ENCODE data around the gene SIM1.

SIM1 gene

DNA sequence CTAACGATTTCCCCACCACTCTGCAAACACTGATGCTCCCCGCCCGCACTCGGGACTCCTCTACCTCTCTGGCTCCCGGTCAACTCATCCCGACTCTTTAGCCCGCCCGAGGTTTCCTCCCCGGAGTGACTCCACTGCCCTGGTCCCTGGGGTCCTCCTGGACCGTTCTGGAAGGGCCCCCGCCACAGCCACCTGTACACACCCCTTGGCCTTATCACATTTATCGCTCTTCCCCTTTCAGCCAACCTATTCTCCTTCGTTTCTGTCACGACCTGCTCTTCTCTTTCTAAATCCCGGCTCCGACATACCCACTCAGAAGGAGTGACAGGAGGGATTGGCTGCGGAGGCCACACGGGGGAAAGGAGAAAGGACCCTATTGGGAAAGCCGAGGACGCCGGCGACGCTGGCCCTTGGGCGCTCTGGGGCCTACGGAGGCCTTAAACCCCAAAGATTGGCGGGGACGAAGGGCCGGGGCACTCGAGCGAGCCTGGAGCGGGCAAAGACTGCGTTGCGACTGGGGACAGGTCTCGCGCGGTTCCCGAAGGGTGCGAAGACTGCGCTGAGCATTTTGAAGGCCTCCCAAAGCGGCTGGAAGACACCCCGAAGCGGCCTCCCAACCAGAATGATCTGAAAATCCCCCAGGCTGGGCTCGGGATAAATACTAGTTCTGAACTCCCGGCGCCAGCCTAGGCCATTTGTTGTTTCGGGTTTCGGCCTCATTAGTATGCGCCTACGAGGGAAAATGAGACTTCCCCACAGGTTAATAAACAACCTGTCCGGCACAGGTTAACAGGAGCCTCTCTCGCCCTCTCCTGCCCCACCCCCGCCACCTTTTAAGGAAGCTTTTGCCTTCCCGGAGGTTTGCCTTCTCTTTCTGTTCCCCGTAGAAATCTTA, 9.2 kb downstream of the SIM1 start:
- no peak for DNase-seq

DNA sequence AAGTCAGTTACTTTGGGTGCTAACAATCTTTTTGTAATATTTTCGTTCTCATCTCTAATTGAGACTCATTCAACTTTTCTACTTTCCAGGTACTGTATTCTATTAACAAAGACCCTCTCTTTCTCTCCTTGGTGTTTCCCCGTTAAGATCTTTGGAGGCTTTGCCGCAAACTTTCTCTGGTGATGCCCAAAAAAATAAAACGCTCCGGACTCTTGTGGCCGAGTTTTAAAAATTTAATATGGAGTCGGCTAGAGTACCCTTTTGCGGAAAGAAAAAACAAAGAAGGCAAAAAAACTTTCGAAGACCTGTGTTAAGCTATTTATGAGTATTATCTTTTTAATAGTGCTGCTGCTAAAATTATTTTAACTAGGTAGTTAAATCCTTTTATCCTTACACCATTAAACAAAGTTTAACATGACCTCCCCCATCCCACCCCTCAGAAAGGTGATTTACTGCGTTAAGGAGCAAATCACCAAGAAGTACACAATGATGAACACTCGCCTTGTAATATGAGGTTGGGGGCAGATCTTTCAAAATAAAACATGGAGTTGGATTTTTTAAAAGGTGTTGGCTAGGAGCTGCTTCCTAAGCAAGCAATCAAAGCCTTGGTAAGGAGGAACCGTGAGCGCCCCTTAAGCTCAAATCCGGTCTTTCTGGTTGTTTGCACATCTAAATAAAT, 10.0 kb downstream of the SIM1 start:
- no peak for DNase-seq

DNA sequence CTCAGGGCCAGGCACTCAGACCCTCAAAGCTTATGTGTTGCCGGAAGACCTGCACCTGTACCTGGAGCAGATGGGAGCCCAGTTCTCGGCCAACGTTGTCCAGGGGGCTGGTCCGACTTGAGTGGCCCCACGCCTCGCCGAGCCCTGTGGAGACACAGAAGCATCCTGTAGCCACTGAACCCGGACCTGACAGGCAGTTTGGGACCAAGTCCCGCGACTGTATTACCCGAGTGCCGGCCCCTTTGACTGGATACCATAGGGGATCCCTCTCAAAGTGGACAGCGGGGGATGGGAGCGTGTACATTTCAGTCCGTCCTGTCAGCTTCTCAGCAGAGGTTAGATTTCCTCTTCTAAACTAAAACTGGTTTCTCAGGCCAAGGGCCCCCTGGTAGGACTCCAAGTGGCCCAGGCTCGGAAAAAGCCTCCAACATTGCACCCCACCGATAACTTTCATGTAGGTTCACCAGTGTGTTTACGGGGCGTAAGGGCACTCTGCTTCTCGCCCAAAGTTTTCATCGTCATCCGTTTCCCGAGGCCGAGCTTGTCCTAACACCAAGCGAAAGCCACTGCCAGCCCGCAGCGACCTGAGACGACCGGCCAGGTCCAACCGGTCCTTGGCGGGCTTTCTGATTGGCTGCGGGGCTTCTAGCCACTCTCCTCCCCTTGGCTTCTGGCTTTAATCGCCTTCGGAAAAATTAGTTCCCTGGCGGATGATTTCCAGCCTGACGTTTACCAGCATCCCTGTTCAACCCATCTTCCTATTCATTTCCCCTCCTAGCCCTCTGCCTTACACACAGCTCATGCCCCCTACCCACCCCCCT, 10.8 kb downstream of the SIM1 start:
- DNase-seq: no peak

- no peak for DNase-seq
Measured at GRCh38 chr6:100452998-100453397, 11.7 kb downstream of the SIM1 start.

DNA sequence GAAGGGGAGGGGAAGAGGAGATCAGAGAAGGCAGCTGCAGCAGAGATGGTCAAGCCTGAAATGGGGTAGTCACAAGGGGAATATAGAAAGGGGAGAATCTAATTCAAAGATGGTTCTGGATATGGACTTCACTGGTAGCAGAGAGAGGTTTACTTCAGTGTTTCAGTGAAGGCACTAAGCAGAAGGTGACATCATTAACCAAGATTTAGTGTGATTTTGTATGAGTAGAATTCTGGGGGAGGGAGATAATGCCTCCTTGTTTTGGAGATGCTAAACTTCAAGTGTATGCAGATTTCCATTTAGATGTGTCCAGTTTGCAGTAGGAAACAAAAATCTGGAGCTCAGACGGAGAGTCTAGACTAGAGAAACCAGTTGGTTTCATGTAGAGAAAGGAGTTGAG, 13.1 kb downstream of the SIM1 start:
- no peak for DNase-seq

DNA sequence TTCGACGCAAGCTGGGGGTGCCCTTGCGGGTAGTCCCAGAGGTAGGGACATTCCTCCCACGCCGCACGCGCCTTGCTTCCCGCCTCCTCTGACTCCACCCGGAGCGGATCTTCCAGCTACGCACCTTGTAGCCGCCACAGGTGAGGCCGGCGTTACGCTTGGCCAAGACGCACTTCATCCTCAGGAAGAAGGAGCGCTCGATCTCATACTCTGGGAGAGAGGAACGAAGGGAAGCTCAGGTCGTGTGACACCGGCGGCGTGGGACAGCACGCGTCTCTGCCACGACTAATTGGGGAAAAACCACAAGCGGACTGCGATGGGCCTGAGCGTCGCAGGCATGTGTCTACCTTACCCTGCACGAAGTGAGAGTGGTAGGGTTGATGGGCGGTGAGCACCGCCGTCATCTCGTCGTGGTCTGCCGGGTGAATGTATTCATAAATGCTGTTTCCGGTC, 15.5 kb downstream of the SIM1 start:
- DNase-seq: no peak

GRCh38 chr6:100447900-100448748, 16.6 kb downstream of the SIM1 start:
- no peak for DNase-seq

DNA sequence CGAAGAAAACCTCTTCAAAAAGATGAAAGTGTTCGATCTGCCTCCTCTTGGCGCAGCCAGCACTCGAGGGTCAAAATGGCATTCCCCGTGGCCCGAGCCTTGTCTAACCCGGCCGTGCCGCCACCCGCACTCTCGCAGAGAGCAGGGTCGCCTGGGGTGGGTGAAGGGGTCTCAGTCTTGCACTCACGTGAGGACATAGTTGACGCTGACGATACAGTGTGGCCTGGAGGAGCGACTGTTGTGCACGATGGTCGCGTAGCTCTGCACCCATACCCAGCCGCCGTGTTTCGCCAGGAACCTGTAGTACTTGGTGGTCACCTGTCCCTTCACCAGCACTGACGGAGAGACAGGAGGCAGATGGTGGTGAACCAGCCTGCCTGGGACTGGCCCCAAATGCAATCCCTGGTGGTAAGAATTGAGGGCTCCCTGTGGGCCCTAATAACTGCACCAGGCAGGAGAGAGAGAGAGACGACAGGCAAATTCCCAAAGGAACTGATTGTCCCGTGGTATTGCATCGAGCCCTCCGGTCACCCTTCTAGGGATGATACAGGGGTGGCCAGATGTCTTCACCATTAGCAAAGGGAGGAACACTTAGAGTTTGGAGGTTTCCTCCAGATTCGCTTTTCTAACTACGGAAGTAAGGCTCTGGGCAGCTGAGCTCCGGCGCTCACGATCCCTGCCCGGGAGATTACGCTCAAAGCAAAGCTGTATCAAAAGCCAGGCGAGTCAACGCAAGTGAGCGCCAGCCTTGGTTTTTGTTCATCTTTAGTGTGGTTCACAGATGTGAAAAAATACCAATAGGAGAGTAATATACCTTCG, 17.4 kb downstream of the SIM1 start:
- no peak for DNase-seq

DNA sequence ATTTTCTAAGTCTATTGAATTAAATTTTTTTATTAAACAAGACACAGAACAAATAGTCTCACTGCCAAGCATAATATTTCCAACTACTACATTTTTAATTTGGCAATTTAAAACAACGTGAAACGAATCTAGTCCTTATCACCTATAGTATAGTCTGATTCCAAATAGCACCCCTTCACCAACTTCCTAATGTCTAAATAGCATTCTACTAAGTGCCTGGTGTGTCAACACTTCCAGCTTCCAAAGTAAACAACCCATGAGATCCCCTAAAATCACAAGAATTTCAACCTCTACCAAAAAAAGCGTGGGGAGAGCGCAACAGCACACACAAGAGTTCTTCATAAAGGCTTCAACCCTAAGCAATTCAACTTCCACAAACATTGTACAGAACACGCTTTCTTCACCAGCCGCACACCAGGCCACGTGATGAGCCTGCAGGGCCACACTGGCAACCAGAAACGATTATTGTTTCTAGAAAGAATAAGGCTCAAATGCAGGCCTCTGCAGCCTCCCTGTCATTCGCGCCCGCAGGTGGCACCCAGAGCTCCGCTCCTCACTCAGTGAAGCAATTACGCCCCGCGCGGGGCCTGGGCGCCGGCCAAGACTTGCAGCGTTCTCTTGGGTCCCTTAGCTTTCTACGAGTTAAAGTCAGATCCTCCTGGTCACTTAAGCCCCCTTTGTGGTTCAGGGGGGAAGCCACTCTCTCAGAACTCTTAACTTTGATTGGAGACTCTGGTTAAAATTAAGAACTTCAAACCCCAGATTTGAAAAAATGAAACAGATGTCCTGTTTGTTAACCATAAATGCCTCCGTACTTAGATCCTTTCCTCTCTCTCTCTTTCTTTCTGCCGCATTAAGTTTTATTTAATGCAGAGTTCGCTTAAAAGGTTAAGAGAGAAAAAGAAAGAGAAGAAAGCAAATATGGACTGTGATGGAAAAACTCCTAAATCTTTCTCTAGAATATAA, 18.3 kb downstream of the SIM1 start:
- no peak for DNase-seq

DNA sequence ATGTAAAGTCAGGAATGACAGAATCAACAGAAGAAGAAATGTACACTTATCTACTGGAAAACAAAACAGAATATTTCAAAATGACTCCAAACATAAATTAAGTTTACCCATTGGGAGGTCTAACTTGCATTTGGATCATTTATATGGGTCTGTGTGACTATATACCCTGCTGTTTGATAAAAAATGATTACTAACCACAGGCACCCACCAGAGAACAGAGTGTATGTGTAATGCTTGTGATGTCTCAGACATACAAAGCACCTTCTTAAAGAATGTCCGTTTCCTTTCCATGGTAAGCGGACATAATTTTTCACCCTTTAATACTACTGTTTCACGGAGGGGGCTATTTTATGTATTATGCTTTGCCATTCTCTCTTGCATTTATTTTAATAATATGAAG, 19.2 kb downstream of the SIM1 start:
- DNase-seq: no peak

DNA sequence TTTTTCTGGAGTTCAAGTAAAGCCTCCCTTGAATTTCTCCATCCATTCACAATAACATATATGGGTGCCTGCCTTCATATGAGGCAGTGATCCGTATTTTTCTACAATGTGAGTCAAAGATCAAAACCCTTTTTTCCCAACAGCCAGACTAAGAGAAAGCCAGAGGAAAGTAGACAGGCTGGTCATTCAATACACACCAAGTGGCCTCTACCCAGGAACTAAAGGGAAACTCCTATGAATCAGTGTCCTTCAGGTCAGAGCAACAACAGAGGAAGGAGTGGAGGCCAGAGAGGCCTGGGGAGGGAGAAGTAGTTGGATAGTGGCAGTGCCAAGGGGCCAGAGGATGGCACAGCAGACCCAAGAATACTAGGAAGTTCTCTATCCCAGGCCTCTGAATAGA, 23.8 kb downstream of the SIM1 start:
- DNase-seq: no peak

DNA sequence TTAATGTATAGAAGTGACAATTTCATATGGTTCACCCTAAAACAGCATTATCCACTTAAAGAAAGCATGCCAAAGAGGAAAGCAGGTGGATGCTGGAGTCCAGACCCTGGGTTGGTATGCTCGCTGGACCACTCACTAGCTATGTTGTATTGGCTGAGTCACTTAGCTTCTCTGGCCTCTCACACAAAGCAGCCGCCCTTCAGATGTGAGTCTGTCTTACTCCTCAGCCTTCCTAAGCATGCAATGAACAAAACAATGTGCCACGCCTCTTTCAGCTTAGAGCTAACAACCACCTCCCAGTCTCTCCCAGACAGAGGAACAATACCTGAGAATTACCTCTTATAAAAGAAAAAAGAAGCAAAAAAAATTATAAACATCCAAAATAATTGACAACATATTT, 29.4 kb downstream of the SIM1 start:
- no peak for DNase-seq

- no peak for DNase-seq
Measured at GRCh38 chr6:100433726-100434435, 30.8 kb downstream of the SIM1 start.

- DNase-seq: no peak
Measured at GRCh38 chr6:100432136-100432535, 32.6 kb downstream of the SIM1 start.

- no peak for DNase-seq
Measured at GRCh38 chr6:100430962-100431361, 33.8 kb downstream of the SIM1 start.

DNA sequence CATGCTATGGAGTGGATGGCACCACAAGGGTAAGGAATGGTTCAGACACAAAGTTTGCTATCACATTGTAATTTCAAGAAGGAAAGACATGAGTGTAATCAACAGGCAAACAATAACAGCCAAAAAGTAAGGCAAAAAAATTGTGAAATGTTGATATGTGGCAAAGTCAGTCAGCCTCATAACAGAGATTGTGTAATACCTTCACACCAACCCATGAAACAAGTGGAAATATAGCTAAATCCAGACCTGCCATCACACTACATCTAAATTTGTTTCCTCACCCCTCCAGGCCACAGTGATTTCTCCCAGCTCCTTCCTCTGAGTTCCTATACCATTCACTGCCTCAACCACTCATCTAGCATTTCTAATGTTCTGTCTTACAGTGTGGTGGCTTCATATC, 37.3 kb downstream of the SIM1 start:
- no peak for DNase-seq

- no peak for DNase-seq
Measured at GRCh38 chr6:100426744-100427338, 37.9 kb downstream of the SIM1 start.

DNA sequence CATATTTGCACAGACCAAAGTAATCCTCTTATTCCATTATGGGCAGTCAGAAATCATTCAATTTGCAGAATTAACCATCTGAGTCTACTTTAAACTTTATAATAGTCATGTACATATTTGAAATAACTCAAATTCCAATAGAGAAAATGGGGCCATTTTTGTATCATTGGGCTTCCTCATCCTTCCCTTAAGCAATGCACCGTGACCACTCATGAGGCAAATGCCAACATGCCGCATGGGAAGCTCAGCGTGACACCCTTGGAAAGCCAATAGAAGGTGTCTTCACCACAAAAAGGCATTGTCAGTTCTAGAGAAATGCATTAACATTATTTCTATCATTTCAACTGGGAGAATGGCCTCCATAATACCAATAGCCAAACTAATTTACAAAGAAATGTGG, 38.5 kb downstream of the SIM1 start:
- DNase-seq: no peak

DNA sequence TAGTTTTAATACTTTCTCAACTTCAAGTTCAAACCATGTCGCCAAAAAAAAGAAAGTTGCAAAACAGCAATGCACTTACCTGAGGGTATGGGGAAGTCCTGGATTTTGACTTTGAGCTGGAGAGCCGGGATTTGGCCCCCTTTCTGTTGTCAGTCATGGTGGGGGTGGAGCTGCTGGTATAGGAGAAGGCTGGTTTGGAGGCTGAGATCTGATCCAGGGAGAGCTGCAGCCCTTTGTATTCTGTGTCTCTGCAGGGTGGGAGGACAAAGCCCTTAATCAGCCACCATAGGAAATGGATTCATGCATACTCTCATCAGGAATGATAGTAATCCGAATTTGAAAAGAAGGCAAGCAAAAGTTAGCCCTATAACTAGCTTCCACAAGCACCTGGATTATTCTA, 44.0 kb downstream of the SIM1 start:
- DNase-seq: no peak

All from DMS153 (cell line).